ENCODE results near the gene RIMBP3B.
"Not testable (repeated sequence)": the region's sequence is repeated elsewhere in the genome, so short reads cannot be mapped to it uniquely, and the experiment has no call there.

The RIMBP3B gene

DNA sequence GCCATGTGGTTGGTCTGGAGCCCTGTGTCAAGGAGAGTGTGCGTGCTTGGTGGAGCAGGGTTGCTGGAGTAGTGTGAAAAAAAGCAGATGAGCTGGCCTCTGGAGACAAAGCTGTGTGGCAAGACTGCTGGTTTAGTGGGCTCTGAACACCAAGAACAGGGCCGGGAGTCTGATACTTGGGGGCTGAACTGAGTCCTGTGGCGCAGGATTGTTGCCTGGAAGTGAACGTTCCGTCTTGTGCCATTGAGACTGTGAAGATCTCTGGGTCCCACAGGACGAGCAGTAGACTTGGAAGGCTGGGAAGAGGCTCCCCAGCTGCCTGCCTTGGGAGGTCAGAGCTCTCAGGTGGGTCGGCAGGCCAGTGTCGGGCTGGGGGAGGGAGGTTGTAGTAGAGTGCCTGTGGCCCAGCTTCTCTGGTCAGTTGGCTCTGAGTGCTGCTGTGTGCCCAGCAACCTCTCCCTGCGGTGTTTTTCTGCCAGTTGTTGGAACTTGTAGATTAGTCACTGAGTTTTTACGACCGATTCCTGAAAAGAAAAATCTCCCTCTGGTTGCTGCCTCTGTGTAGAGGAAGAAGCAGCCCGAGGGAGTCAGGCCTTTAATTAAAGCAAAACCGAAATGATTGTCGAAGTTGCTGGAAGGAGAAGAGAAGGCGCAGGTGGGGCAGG is 35.6 kb downstream of the RIMBP3B start:
- H3K4me2 ChIP-seq (ENCODE audit: low read depth, low read length, poor library complexity, severe bottlenecking); H3K79me2 ChIP-seq (ENCODE audit: insufficient read depth, low read length); H2AFZ ChIP-seq (ENCODE audit: low read length); H3K9me2 ChIP-seq (replicated peaks; ENCODE audit: low read depth, low read length); H3K36me3 ChIP-seq (ENCODE audit: insufficient read depth, low read length); H3K9ac ChIP-seq (ENCODE audit: low read depth, low read length, poor library complexity, severe bottlenecking); H3F3A ChIP-seq (ENCODE audit: low read depth); H3K4me1 ChIP-seq (ENCODE audit: insufficient read depth, low read length, poor library complexity, severe bottlenecking); H3K4me3 ChIP-seq (ENCODE audit: low read length, poor library complexity, severe bottlenecking); H3K9me3 ChIP-seq (ENCODE audit: insufficient read depth, low read depth, low read length); H4K20me1 ChIP-seq (ENCODE audit: insufficient read depth, low read length, poor library complexity, severe bottlenecking); H3K27me3 ChIP-seq (ENCODE audit: insufficient read depth, low read length, poor library complexity, severe bottlenecking): not testable (repeated sequence)

- Histone ChIP-seq H3K4me3 (ENCODE audit: low read length, poor library complexity, severe bottlenecking) (peak overlapping the region; percentile 57), H3K4me2 (ENCODE audit: low read depth, low read length, poor library complexity, severe bottlenecking) (peak overlapping the region; percentile 63)
- H3K9me3 ChIP-seq (ENCODE audit: insufficient read depth, low read depth, low read length): not testable (repeated sequence)
Measured at GRCh38 chr22:21420180-21420763, 36.7 kb downstream of the RIMBP3B start.

GRCh38 chr22:21424084-21424709 is 40.6 kb downstream of the RIMBP3B start:
- not testable (repeated sequence) for H3K4me3 ChIP-seq (ENCODE audit: low read length, poor library complexity, severe bottlenecking); H3K36me3 ChIP-seq (ENCODE audit: insufficient read depth, low read length); H3K9ac ChIP-seq (ENCODE audit: low read depth, low read length, poor library complexity, severe bottlenecking); H3K27me3 ChIP-seq (ENCODE audit: insufficient read depth, low read length, poor library complexity, severe bottlenecking); H4K20me1 ChIP-seq (ENCODE audit: insufficient read depth, low read length, poor library complexity, severe bottlenecking); H3F3A ChIP-seq (ENCODE audit: low read depth); H3K9me2 ChIP-seq (replicated peaks; ENCODE audit: low read depth, low read length); H3K4me2 ChIP-seq (ENCODE audit: low read depth, low read length, poor library complexity, severe bottlenecking); H3K79me2 ChIP-seq (ENCODE audit: insufficient read depth, low read length); H3K4me1 ChIP-seq (ENCODE audit: insufficient read depth, low read length, poor library complexity, severe bottlenecking); H2AFZ ChIP-seq (ENCODE audit: low read length); H3K9me3 ChIP-seq (ENCODE audit: insufficient read depth, low read depth, low read length)

More at GRCh38 chr22:21420180-21420763, 36.7 kb downstream of the RIMBP3B start:
- not testable (repeated sequence) for H3F3A ChIP-seq (ENCODE audit: low read depth); H3K9ac ChIP-seq (ENCODE audit: low read depth, low read length, poor library complexity, severe bottlenecking); H3K9me2 ChIP-seq (replicated peaks; ENCODE audit: low read depth, low read length); H3K27me3 ChIP-seq (ENCODE audit: insufficient read depth, low read length, poor library complexity, severe bottlenecking); H3K36me3 ChIP-seq (ENCODE audit: insufficient read depth, low read length); H3K79me2 ChIP-seq (ENCODE audit: insufficient read depth, low read length); H4K20me1 ChIP-seq (ENCODE audit: insufficient read depth, low read length, poor library complexity, severe bottlenecking); H2AFZ ChIP-seq (ENCODE audit: low read length); H3K4me1 ChIP-seq (ENCODE audit: insufficient read depth, low read length, poor library complexity, severe bottlenecking)

DNA sequence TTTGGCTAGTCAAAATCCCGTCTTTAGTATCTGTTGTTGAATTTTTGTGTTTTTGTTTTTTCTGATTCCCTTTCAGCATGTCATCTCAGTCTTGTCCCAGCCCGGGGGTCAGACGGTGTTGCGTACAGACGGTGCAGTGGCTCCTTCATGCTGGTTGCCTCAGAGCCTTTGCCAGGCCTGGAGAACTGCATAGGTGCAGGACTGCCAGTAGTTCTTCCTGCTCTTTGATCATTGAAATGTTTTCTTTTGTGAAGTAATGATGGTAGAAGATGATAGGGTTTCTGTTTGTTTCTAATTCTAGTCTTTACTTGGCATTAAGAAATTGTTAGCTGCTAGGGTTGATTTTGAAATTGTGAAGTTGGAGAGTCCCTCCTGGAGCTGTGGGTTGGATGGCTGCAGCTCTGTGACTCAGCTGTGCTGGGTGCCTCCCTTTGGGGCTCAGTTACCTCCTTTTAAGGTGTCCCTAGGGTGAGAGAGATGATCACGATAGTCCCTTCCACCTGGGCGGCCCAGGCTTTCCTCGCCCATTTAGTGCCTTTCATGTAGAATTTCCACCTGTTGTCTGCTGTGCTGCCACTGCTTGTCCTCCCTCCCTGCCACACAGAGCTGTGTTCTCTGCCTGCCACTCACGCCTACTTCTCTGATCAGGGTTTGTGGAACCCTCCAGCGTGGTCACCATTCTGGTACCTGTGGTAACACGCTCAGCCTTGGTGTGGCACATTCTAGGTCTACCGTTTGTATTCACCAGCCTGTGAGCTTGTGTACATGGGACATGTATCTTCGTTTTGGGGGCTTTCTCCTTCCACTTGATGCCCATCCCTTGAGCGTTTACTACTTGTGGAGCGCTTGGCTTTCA is 51.1 kb downstream of the RIMBP3B start:
- H3K9me2 ChIP-seq (replicated peaks; ENCODE audit: low read depth, low read length); H3K4me3 ChIP-seq (ENCODE audit: low read length, poor library complexity, severe bottlenecking); H3K4me1 ChIP-seq (ENCODE audit: insufficient read depth, low read length, poor library complexity, severe bottlenecking); H3K36me3 ChIP-seq (ENCODE audit: insufficient read depth, low read length); H3F3A ChIP-seq (ENCODE audit: low read depth); H3K9me3 ChIP-seq (ENCODE audit: insufficient read depth, low read depth, low read length); H2AFZ ChIP-seq (ENCODE audit: low read length); H3K27me3 ChIP-seq (ENCODE audit: insufficient read depth, low read length, poor library complexity, severe bottlenecking); H3K79me2 ChIP-seq (ENCODE audit: insufficient read depth, low read length); H3K9ac ChIP-seq (ENCODE audit: low read depth, low read length, poor library complexity, severe bottlenecking); H4K20me1 ChIP-seq (ENCODE audit: insufficient read depth, low read length, poor library complexity, severe bottlenecking); H3K4me2 ChIP-seq (ENCODE audit: low read depth, low read length, poor library complexity, severe bottlenecking): not testable (repeated sequence)

DNA sequence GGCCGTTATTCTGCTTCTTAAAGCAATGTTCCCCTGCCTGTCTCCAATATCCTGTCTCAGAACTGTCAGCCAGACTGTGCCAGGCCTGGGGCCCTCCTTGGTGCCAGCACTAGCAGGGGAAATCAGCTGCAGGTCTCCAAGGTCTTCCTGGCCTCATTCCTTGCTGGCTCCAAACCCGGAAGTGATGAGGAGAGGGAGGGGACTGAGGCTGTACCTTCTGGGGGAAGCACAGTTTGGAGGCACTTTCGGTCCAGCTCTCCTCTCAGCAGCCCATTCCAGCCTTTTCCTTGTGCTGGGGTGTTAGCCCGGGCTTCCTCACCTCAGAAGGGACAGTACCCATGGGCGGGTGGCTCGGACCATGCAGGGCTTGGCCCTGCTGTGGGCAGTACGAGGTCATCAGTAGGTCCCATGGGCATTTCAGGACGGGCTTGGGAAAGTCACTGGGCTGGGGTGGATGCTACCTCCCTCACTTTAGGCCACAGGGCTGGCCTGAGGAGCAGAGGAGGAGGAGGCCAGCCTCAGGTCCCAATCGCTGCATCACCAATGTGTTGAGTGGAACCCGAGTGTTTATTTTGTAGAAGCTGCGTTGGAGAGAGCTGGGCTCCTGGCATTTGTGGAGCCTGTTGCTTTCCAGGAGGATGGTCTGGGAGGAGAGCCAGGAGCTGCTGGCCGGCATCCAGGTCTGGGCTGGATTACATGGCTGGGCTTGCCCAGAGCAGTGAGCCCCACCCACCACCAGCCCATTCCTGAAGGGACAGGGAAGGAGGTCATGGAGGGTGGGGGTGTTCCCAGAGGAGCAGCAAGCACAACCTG is 52.7 kb downstream of the RIMBP3B start:
- H3K27me3 ChIP-seq (ENCODE audit: insufficient read depth, low read length, poor library complexity, severe bottlenecking); H3K9me3 ChIP-seq (ENCODE audit: insufficient read depth, low read depth, low read length); H3F3A ChIP-seq (ENCODE audit: low read depth); H3K4me1 ChIP-seq (ENCODE audit: insufficient read depth, low read length, poor library complexity, severe bottlenecking); H3K4me2 ChIP-seq (ENCODE audit: low read depth, low read length, poor library complexity, severe bottlenecking); H3K36me3 ChIP-seq (ENCODE audit: insufficient read depth, low read length); H3K9ac ChIP-seq (ENCODE audit: low read depth, low read length, poor library complexity, severe bottlenecking); H3K4me3 ChIP-seq (ENCODE audit: low read length, poor library complexity, severe bottlenecking); H4K20me1 ChIP-seq (ENCODE audit: insufficient read depth, low read length, poor library complexity, severe bottlenecking); H2AFZ ChIP-seq (ENCODE audit: low read length); H3K9me2 ChIP-seq (replicated peaks; ENCODE audit: low read depth, low read length); H3K79me2 ChIP-seq (ENCODE audit: insufficient read depth, low read length): not testable (repeated sequence)

GRCh38 chr22:21438013-21438412 is 54.5 kb downstream of the RIMBP3B start:
- H3K9ac ChIP-seq (ENCODE audit: low read depth, low read length, poor library complexity, severe bottlenecking); H3K36me3 ChIP-seq (ENCODE audit: insufficient read depth, low read length); H3K9me3 ChIP-seq (ENCODE audit: insufficient read depth, low read depth, low read length); H3K9me2 ChIP-seq (replicated peaks; ENCODE audit: low read depth, low read length); H3K4me1 ChIP-seq (ENCODE audit: insufficient read depth, low read length, poor library complexity, severe bottlenecking); H3K4me3 ChIP-seq (ENCODE audit: low read length, poor library complexity, severe bottlenecking); H4K20me1 ChIP-seq (ENCODE audit: insufficient read depth, low read length, poor library complexity, severe bottlenecking); H3F3A ChIP-seq (ENCODE audit: low read depth); H3K79me2 ChIP-seq (ENCODE audit: insufficient read depth, low read length); H3K4me2 ChIP-seq (ENCODE audit: low read depth, low read length, poor library complexity, severe bottlenecking); H2AFZ ChIP-seq (ENCODE audit: low read length); H3K27me3 ChIP-seq (ENCODE audit: insufficient read depth, low read length, poor library complexity, severe bottlenecking): not testable (repeated sequence)
